Nephron (organoid): ENCODE results near the gene DNAH9.

Source experiments
- H3K27ac Mint-ChIP-seq, 3 experiments: 2 replicates each; pipeline ENCODE4 v1.8.0; 2020; ENCODE audit warnings: mixed read lengths in 3 of 3, mild to moderate bottlenecking in 2 of 3, moderate library complexity in 1 of 3
- H3K27me3 Mint-ChIP-seq: 2 replicates; pipeline ENCODE4 v1.8.0; 2021; ENCODE audit warnings: low read depth, mild to moderate bottlenecking, moderate library complexity, mixed read lengths
- H3K36me3 Mint-ChIP-seq: 2 replicates; pipeline ENCODE4 v1.8.0; 2020; ENCODE audit warnings: low read depth, mixed read lengths
- H3K4me1 Mint-ChIP-seq: 2 replicates; pipeline ENCODE4 v1.8.0; 2020; ENCODE audit warnings: mixed read lengths
- H3K4me3 Mint-ChIP-seq, 3 experiments: 2 replicates each; pipeline ENCODE4 v1.8.0; 2020; ENCODE audit warnings: mild to moderate bottlenecking in 3 of 3, mixed read lengths in 3 of 3, moderate library complexity in 2 of 3
- H3K9me3 Mint-ChIP-seq: 2 replicates; pipeline ENCODE4 v1.8.0; 2020; ENCODE audit warnings: mixed read lengths
- CTCF ChIP-seq, 3 experiments: fragments of 200-600 bp; sonication (generic); IDR thresholded peaks; one replicate each; pipeline ENCODE4 v1.5.0; 2021; ENCODE audit warnings: antibody characterized with exemption in 3 of 3; ENCODE audit not compliant: unreplicated experiment in 3 of 3

The DNAH9 gene

DNA sequence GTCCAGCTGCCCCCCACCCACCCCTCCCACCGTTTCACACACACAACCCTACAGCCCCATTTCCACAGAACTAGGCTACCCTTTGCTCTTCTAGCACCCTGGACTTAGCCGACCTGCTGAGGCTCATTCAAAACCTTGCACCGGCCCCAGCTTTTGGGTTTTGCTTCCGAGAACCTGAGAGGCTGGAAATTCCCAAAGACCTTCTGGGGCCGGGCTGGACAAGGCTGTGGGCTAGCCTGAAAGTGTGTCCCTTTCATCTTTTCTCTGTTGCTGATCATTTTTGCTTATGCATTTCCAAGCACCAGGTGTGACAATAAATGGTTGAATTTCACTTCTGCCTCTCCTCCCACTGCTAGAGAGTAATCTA is 139.0 kb downstream of the DNAH9 start:
- Mint-ChIP-seq H3K4me3 (no peak overlapping the region), H3K27me3 (peaks cover 18% of the 10 kb centered on the region), H3K36me3 (no peaks in the 10 kb centered on the region), H3K4me1 (peaks cover 11% of the 10 kb centered on the region), H3K27ac (no peak overlapping the region), H3K9me3 (no peaks in the 10 kb centered on the region)
- no peak for TF ChIP-seq CTCF (IDR thresholded peaks at IDR 0.05; ENCODE audit: unreplicated experiment in 3 of 3)

DNA sequence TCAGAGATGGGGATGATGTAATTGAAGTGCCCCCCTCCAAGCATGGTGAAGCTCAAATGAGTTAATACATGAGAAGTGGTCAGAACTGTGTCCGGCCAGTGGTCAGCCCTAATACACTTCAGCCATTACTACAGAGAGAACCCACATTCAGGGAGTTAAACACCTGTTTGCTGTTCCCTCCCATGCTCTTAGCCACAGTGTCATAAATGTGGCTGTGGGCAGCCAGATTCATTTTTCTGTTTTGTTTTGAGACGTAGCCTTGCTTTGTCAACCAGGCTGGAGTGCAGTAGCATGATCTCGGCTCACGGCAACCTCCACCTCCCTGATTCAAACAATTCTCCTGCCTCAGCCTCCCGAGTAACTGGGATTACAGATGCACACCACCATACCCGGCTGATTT is 139.9 kb downstream of the DNAH9 start:
- no peaks in the 10 kb centered on the region for H3K36me3 Mint-ChIP-seq
- no peak overlapping the region for H3K27ac Mint-ChIP-seq
- TF ChIP-seq CTCF (IDR thresholded peaks at IDR 0.05; ENCODE audit: unreplicated experiment in 3 of 3) = no peak
- H3K4me1 Mint-ChIP-seq = peaks cover 11% of the 10 kb centered on the region
- no peak overlapping the region for H3K4me3 Mint-ChIP-seq
- H3K9me3 Mint-ChIP-seq = no peaks in the 10 kb centered on the region
- peaks cover 22% of the 10 kb centered on the region for H3K27me3 Mint-ChIP-seq

- H3K4me1 Mint-ChIP-seq = peaks cover 11% of the 10 kb centered on the region
- no peak overlapping the region for H3K4me3 Mint-ChIP-seq
- H3K9me3 Mint-ChIP-seq = no peaks in the 10 kb centered on the region
- no peak for TF ChIP-seq CTCF (IDR thresholded peaks at IDR 0.05; ENCODE audit: unreplicated experiment in 3 of 3)
- peaks cover 27% of the 10 kb centered on the region for H3K27me3 Mint-ChIP-seq
- H3K27ac Mint-ChIP-seq = no peak overlapping the region
- H3K36me3 Mint-ChIP-seq = no peaks in the 10 kb centered on the region
These were observed 141.1 kb downstream of the DNAH9 start for GRCh38 chr17:11739351-11739750.

DNA sequence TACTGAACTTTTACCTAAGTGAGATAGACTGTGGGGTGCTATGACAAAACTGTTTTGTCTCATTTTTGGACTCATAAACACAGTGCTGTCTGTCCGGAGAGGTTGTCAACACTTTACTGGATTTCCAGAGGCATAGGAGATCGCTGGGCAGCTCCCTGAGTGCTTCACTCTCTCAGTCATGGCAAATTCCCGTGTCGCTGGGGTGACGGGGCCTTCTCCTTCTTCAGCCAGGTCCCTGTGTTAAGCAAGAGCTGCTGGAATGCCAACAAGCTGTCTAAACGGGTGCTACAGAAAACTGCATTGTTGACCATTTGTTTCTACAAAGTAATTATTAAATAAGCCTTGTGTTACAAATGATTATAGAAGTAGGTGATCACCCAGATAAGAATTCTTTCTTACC is 141.6 kb downstream of the DNAH9 start:
- Mint-ChIP-seq H3K36me3 (no peaks in the 10 kb centered on the region), H3K27me3 (peaks cover 27% of the 10 kb centered on the region), H3K4me3 (no peak overlapping the region), H3K27ac (peak overlapping the region in 1 of 3 experiments; percentile 21), H3K4me1 (peaks cover 11% of the 10 kb centered on the region), H3K9me3 (no peaks in the 10 kb centered on the region)
- TF ChIP-seq CTCF (IDR thresholded peaks at IDR 0.05; ENCODE audit: unreplicated experiment in 3 of 3) = no peak

DNA sequence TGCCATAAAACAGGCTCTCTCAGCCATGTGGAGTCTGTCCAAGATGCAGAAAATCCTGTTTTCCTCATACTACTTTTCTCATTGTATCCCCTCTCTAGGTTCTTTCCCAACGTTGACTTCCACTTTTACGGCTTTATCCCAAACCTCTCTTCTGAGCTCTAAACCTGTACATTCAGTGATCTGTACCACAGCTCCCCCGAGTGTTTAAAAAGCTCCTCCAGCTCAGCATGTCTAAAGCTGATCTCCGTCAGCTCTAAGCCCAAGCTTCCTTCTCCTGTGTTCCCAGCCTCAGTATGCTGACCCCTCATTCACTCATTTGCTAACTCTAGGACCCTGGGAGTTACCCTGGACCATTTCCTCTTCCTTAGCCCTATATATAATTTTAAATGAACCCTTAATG is 144.6 kb downstream of the DNAH9 start:
- H3K36me3 Mint-ChIP-seq = no peaks in the 10 kb centered on the region
- H3K4me1 Mint-ChIP-seq = peaks cover 11% of the 10 kb centered on the region
- no peak overlapping the region for H3K4me3 Mint-ChIP-seq
- peaks cover 9% of the 10 kb centered on the region for H3K27me3 Mint-ChIP-seq
- H3K27ac Mint-ChIP-seq = no peak overlapping the region
- H3K9me3 Mint-ChIP-seq = peaks cover 10% of the 10 kb centered on the region
- TF ChIP-seq CTCF (IDR thresholded peaks at IDR 0.05; ENCODE audit: unreplicated experiment in 3 of 3) = peak in 2 of 3 experiments; percentile 15 to 32

GRCh38 chr17:11744696-11745095 is 146.4 kb downstream of the DNAH9 start:
- Mint-ChIP-seq H3K27ac (no peak overlapping the region), H3K27me3 (peaks cover 9% of the 10 kb centered on the region), H3K4me1 (peaks cover 3% of the 10 kb centered on the region), H3K9me3 (peaks cover 15% of the 10 kb centered on the region), H3K4me3 (no peak overlapping the region), H3K36me3 (no peaks in the 10 kb centered on the region)
- TF ChIP-seq CTCF (IDR thresholded peaks at IDR 0.05; ENCODE audit: unreplicated experiment in 3 of 3) = no peak
